Middle frontal gyrus (tissue), 1 donor: Measurements from ENCODE around the gene C16orf89.
A peak's percentile ranks its signal among the peaks of the same experiment; 100 is the strongest.
"Not testable (repeated sequence)": the region's sequence is repeated elsewhere in the genome, so short reads cannot be mapped to it uniquely, and the experiment has no call there.

Experiments
- DNase-seq: peaks from one replicate; pipeline ENCODE4 v3.0.0-alpha.2; 2015; ENCODE audit warnings: low spot score; ENCODE audit errors: extremely low spot score

The C16orf89 gene, protein sequence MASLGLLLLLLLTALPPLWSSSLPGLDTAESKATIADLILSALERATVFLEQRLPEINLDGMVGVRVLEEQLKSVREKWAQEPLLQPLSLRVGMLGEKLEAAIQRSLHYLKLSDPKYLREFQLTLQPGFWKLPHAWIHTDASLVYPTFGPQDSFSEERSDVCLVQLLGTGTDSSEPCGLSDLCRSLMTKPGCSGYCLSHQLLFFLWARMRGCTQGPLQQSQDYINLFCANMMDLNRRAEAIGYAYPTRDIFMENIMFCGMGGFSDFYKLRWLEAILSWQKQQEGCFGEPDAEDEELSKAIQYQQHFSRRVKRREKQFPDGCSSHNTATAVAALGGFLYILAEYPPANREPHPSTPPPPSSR

GRCh38 chr16:5065813-5066212 lies at the start of gene C16orf89:
C16orf89 (minus strand) TSS chr16:5065956; CDS start chr16:5065908, 48 bp downstream.
- DNase-seq = no peak

DNA sequence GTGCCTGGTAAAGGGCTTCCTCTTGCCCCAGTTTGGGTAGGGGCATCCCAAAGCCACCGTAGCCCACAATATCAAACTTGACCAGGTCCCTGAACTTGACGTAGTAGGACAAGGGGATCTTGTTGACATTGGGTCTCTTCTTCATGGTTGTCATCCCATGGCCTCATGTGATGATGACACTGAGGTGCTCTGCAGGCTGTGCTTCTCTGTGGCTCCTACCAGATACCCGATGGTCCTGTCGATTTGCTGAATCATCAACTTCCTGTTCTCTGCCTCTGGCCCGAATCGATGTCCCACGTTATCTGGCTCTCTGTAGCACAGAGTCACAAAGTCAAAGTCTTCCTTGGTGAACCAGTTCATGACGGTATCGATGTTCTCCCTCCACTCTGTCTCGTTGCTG lies 45.2 kb upstream of the C16orf89 start:
- DNase-seq = not testable (repeated sequence)

- no peak for DNase-seq
Measured at GRCh38 chr16:5108505-5109158, 42.9 kb upstream of the C16orf89 start.

- DNase-seq = not testable (repeated sequence)
Measured at GRCh38 chr16:5105039-5105438, 39.3 kb upstream of the C16orf89 start.

GRCh38 chr16:5103296-5104032 lies 37.7 kb upstream of the C16orf89 start:
- DNase-seq = not testable (repeated sequence)

- DNase-seq = not testable (repeated sequence)
Measured at GRCh38 chr16:5099174-5099573, 33.4 kb upstream of the C16orf89 start.

DNA sequence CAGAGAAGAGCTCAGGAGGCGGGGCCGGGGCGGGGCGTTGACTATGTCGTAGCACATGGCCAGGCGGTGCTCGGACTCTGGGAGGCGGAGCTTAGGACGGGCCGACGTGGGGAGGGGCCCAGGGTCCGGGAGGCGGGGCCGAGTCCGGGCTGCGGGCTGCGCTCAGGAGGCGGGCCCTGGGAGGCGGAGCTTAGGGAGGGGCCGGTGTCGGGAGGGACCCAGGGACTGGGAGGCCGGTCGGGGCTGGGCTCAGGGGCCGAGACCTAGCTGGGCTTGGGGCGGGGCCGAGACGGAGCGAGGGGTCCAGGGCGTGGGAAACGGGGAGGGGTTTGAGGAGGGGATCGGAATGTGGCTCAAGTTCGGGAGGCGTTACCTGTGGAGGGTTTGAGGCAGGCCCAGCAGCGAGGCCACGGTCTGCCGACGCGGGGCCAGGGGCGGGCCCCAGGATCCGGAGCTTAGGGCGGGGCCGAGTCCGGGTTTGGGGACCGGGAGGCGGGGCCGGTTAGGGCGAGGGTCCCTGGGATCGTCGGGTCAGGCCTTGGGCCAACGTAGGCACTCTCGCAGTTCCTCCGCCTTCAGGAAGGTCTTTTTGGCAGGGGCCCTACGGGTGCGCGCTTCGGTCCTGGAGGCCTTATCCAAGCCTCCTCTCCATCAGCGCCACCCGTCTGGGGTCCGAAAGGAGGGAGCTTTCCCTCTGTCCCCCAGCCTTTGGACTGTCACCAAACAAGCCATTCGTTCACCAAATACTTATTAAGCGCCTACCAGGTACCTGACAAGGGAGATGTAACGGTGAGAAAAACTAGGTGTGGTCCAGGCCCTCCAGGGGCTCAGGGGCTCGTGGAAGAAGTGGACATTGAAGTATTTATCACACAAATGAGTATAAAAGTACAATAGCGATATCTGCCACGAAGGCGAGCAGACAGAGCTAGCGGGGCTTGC lies 32.7 kb upstream of the C16orf89 start:
- not testable (repeated sequence) for DNase-seq

GRCh38 chr16:5097470-5098220 lies 31.9 kb upstream of the C16orf89 start, which contains the start of gene EEF2KMT:
EEF2KMT (minus strand) TSS chr16:5097795; CDS start chr16:5097739, 56 bp downstream.
- peak; percentile 93 for DNase-seq

GRCh38 chr16:5097061-5097469 lies 31.3 kb upstream of the C16orf89 start:
- not testable (repeated sequence) for DNase-seq

- not testable (repeated sequence) for DNase-seq
Measured at GRCh38 chr16:5096437-5097060, 30.8 kb upstream of the C16orf89 start.

DNA sequence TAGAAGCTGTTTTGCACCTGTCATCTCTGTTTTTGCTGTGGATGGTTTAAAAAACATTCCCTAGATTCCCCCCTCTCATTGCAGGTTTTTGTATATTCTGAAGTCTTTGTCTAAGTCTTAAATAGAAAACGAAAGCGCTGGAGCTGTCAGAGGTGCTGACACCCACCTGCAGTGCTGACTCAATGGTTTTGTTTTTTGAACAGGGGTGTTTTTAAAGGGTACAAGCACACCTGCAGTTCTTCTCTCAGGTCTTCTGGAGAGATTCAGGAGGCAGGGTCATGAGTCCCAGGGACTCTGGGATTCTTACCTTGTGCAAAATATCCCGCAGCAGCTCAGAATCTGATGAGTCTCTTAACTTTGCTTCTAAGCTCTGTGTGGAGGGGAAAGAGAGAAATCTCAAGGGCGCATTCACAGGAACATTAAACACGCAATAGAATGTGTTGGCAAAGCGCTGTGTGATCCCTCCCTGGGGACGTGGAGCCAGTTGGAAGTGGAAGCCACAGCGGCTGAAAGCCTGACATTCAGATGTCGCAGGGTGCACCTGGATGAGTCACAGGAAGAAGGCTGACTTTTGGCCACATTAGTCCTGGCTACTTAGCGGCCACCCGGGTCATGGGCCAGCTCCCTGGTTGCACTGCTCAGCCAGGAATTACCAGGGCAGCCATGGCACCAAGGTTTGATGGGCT lies 29.5 kb upstream of the C16orf89 start:
- not testable (repeated sequence) for DNase-seq

GRCh38 chr16:5093746-5094145 lies 28.0 kb upstream of the C16orf89 start:
- not testable (repeated sequence) for DNase-seq

DNA sequence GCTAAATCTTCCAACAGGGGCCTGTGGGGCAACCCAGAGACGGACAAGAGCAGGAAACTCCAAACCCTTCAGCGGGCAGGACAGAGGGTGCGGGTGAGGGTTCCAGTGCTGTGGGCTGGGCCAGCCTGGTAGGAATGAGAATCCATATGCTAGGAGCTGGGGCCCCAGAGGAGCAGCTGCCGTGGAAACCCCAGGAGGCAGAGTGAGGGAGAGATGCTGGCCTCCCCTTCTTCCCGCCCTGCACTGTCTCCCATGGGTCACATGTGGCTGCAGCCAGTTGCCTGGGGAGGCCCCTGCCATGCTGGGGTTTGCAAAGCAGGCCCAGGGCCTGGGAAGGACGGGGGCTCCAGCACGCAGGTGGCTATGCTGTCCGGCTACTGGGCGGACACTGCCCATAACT lies 27.3 kb upstream of the C16orf89 start:
- not testable (repeated sequence) for DNase-seq

DNA sequence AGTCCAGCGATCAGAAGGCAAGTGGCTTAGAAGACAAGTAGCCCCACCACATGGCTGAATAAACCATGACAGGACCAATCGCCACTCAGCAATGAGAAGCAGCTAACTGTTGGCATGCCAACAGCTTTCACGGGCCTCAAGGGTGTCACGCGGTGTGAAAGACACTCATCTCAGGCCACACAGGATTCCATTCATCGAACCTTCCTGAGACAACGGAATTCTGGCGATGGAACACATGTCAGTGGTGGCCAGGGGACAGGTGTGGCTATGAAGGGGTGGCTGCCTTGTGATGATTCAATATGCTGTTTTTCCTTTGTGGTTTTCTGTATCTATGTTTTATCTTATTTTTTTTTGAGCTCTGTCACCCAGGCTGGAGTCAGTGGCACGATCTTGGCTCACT lies 24.8 kb upstream of the C16orf89 start:
- not testable (repeated sequence) for DNase-seq

DNA sequence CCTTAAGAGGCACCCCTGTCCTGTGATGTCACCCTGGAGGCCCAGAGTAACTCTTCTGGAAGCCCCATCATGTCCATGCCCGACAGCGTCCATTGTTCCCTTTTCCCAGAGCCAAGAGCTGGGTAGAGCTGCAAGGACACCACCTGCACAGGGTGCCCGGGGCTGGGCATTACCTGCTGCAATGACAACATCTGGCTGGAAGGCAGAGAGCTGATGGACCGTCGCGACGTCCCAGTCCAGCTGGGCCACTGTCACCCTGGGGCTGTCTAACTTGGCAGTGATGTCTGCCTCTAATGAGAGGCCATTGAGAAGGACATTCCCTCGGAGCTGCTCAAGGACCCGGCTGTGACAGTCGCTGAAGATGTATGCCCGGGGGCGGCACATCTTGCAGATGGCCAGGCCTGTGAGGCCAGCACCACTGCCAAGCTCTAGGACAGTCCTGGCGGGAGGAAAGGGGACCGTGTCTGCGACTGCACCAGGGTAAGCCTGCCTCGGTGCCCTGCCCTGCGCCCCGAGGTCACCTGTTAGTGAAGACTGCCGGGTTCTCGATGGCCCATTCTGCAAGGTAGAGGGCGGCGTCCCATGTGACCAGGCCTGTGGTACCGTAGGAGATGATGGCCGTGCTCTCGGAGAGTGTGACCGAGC lies 24.3 kb upstream of the C16orf89 start:
- not testable (repeated sequence) for DNase-seq

GRCh38 chr16:5088936-5089335 lies 23.2 kb upstream of the C16orf89 start:
- not testable (repeated sequence) for DNase-seq

DNA sequence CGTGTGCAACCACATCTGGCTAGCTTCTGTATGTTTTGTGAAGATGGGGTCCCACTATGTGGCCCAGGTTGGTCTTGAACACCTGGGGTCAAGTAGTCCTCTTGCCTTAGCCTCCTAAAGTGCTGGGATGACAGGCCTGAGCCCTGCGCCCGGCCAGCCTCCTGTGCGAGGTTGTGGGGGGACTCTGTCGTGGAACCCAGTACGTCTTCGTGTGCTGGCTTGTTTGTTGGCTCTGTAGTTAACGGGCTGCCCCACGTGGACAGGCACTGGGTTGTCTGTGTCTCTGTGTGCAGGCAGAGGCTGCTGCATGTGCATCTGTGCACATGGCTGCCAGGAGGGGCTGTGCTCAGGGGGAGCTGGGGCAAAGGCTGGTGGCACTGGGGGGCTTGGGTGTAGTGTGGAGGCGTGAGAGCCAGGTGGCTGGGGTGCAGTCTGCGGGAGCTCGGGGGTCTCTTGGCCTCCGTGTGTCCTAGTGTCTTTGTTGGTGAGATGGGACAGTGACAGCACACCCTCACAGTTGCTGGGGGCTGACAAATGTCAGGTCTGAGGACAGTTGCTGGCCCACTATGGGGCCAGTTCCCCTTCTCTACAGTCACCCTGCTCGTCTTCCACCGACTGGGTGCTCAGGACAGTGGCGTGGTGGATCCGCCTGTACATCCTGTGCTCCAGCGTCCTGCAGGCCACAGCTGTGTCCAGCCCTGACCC lies 22.5 kb upstream of the C16orf89 start:
- DNase-seq = not testable (repeated sequence)

GRCh38 chr16:5085716-5086115 lies 20.0 kb upstream of the C16orf89 start:
- not testable (repeated sequence) for DNase-seq
